ENCODE results near the gene RNF5.

DNA sequence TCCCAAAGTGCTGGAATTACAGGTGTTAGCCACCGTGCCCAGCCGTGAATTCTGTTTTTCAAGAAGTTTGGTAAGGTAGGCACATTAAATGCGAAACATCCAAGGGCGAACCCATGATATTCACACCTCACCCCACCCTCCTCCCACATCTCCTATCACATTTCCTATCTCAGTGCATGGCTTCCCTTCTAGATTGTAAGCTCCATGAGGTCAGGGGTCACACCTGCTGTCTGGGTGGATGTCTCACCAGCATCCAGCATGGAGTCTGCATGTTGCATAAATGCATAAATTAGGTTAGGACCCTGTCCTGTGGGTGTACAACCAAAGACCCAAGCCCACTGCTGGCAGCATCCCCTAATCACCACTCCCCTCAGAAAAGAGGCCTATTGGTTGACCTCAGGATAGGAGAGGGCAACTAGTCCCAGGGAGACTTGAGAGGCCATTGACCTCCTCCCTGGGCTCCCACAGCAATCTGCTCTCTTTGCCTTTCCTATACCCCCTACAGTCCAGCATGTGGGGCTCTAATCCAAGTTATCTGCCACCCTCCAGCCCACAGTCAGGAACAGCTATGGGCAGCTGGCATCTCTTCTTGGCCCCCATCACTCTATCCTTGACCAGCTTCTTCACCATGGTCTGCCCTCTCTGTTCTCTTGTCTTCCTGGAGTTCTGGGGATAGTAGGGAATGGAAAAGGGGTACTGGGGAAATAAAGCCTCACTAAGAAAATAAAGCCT, 30.6 kb upstream of the RNF5 start:
- TF ChIP-seq, protein P1, sequence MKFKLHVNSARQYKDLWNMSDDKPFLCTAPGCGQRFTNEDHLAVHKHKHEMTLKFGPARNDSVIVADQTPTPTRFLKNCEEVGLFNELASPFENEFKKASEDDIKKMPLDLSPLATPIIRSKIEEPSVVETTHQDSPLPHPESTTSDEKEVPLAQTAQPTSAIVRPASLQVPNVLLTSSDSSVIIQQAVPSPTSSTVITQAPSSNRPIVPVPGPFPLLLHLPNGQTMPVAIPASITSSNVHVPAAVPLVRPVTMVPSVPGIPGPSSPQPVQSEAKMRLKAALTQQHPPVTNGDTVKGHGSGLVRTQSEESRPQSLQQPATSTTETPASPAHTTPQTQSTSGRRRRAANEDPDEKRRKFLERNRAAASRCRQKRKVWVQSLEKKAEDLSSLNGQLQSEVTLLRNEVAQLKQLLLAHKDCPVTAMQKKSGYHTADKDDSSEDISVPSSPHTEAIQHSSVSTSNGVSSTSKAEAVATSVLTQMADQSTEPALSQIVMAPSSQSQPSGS (CRISPR knock-in tag; IDR thresholded peaks at IDR 0.05; ENCODE audit: borderline replicate concordance, low read depth) = no peak
- no peak for TF ChIP-seq NR3C1 (CRISPR knock-in tag; conservative IDR thresholded peaks at IDR 0.05; ENCODE audit: low read depth)
- TF ChIP-seq ESRRA (CRISPR knock-in tag; IDR thresholded peaks at IDR 0.05; ENCODE audit: borderline replicate concordance) = no peak
- TF ChIP-seq, protein P2, sequence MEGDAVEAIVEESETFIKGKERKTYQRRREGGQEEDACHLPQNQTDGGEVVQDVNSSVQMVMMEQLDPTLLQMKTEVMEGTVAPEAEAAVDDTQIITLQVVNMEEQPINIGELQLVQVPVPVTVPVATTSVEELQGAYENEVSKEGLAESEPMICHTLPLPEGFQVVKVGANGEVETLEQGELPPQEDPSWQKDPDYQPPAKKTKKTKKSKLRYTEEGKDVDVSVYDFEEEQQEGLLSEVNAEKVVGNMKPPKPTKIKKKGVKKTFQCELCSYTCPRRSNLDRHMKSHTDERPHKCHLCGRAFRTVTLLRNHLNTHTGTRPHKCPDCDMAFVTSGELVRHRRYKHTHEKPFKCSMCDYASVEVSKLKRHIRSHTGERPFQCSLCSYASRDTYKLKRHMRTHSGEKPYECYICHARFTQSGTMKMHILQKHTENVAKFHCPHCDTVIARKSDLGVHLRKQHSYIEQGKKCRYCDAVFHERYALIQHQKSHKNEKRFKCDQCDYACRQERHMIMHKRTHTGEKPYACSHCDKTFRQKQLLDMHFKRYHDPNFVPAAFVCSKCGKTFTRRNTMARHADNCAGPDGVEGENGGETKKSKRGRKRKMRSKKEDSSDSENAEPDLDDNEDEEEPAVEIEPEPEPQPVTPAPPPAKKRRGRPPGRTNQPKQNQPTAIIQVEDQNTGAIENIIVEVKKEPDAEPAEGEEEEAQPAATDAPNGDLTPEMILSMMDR (IDR thresholded peaks at IDR 0.05) = no peak
- TF ChIP-seq, protein P3, sequence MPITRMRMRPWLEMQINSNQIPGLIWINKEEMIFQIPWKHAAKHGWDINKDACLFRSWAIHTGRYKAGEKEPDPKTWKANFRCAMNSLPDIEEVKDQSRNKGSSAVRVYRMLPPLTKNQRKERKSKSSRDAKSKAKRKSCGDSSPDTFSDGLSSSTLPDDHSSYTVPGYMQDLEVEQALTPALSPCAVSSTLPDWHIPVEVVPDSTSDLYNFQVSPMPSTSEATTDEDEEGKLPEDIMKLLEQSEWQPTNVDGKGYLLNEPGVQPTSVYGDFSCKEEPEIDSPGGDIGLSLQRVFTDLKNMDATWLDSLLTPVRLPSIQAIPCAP (CRISPR knock-in tag; IDR thresholded peaks at IDR 0.05) = no peak
- TF ChIP-seq, protein P4, sequence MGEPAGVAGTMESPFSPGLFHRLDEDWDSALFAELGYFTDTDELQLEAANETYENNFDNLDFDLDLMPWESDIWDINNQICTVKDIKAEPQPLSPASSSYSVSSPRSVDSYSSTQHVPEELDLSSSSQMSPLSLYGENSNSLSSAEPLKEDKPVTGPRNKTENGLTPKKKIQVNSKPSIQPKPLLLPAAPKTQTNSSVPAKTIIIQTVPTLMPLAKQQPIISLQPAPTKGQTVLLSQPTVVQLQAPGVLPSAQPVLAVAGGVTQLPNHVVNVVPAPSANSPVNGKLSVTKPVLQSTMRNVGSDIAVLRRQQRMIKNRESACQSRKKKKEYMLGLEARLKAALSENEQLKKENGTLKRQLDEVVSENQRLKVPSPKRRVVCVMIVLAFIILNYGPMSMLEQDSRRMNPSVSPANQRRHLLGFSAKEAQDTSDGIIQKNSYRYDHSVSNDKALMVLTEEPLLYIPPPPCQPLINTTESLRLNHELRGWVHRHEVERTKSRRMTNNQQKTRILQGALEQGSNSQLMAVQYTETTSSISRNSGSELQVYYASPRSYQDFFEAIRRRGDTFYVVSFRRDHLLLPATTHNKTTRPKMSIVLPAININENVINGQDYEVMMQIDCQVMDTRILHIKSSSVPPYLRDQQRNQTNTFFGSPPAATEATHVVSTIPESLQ (CRISPR knock-in tag; IDR thresholded peaks at IDR 0.05) = no peak
- TF ChIP-seq, protein P5, sequence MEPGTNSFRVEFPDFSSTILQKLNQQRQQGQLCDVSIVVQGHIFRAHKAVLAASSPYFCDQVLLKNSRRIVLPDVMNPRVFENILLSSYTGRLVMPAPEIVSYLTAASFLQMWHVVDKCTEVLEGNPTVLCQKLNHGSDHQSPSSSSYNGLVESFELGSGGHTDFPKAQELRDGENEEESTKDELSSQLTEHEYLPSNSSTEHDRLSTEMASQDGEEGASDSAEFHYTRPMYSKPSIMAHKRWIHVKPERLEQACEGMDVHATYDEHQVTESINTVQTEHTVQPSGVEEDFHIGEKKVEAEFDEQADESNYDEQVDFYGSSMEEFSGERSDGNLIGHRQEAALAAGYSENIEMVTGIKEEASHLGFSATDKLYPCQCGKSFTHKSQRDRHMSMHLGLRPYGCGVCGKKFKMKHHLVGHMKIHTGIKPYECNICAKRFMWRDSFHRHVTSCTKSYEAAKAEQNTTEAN (CRISPR knock-in tag; IDR thresholded peaks at IDR 0.05) = no peak
- TF ChIP-seq TEAD4 (CRISPR knock-in tag; IDR thresholded peaks at IDR 0.05) = no peak
- TF ChIP-seq CREB1 (CRISPR knock-in tag; IDR thresholded peaks at IDR 0.05) = no peak
- TF ChIP-seq ELF4 (CRISPR knock-in tag; IDR thresholded peaks at IDR 0.05; ENCODE audit: low read depth) = no peak
